Measurements from ENCODE around the gene NCBP3.
"Not testable (repeated sequence)": the region's sequence is repeated elsewhere in the genome, so short reads cannot be mapped to it uniquely, and the experiment has no call there.

NCBP3 gene

GRCh38 chr17:3812284-3812683 lies 33.8 kb downstream of the NCBP3 start:
- DNase-seq (ENCODE audit: low spot score), result no peak

GRCh38 chr17:3810019-3810418 lies 36.0 kb downstream of the NCBP3 start:
- DNase-seq (ENCODE audit: low spot score), result no peak

DNA sequence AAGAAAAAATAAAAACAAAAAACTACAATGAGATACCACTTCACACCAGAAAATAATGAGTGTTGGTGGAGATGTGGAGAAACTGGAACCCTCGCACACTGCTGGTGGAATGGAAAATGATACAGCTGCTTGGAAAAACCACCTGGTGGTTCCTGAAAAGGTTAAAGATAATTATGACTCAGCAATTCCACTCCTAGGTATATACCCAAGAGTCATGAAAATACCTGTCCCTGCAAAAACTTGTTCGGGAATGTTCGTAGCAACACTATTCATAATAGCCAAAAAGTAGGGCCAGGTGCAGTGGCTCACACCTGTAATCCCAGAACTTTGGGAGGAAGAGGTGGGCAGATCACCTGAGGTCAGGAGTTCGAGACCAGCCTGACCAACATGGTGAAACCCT lies 36.9 kb downstream of the NCBP3 start:
- DNase-seq (ENCODE audit: low spot score), result no peak

GRCh38 chr17:3808701-3809100 lies 37.3 kb downstream of the NCBP3 start:
- DNase-seq (ENCODE audit: low spot score), result no peak

- DNase-seq (ENCODE audit: low spot score), result no peak
Measured at GRCh38 chr17:3805581-3805980, 40.5 kb downstream of the NCBP3 start.

DNA sequence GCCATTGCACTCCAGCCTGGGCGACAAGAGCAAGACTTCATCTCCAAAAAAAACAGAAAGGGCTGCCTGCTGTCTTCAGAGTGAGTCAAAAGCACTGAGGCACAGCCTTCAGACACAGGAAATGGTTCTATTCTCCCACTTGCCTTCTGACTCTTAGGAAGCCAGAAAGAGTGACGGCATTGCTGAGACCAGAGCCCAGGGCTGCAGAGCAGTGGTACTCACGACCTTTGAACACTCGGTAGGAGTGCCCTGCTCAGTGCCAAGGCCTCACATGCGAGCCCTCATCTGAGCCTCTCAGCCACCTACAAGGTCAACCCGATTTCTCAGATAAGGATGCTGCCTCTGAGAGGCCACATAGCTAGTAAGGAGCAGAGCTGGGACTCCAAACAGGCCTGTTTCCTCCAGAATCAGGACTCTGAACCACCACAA lies 41.5 kb downstream of the NCBP3 start:
- no peak for DNase-seq (ENCODE audit: low spot score)

DNA sequence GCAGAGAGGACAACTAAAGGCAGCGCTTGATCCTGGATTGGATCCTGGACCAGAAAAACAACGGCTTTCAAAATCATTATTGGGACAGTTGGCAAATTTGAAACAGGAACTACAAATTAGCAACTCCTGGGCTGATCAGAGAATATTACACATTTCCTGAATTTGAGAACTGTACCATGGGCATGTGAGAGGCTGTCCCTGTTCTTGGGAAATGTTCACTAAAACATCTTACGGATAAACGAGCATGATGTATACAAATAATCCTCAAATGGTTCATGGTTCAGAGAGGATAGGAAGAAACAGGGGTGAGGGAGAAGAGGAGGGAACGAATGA lies 42.8 kb downstream of the NCBP3 start:
- no peak for DNase-seq (ENCODE audit: low spot score)

- DNase-seq (ENCODE audit: low spot score), result no peak
Measured at GRCh38 chr17:3802461-3803307, 43.4 kb downstream of the NCBP3 start.

DNA sequence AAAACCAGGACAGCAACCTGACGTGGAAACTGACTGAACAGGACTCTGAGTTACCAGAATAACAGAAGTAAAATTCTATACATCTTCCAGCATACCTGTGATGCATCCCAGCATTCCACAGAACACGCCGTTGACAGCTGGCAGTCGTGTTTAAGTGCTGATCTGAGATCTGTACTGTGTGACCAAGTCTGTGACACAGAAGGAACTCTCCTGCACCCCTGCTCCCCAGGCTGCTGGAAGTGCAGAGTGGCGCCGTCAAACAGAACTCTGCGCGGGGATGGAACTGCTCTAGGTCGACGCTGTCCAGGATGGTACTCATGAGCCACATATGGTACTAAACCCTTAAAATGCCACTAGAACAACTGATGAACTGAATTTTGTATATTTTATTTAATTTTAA lies 44.3 kb downstream of the NCBP3 start:
- DNase-seq (ENCODE audit: low spot score), result no peak

DNA sequence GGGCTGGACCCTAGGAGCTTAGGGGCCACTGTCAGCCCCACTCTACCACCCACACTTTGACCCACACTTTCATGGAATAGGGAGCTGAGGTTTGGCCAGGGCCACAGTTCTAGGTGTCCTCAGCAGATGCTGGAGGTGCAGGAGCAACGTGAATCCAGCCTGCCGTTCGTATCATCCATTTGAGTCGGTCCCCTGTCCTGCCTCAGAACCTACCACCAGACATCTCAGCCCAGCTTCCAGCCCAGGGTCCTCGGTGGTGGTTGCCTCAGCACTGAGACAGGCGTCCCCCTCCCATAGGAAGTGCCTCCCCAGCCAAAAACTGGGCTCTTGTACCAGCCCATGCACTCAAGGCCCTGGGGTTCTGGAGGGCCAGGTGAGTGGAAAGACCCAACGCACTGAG lies 44.7 kb downstream of the NCBP3 start:
- DNase-seq (ENCODE audit: low spot score), result no peak

DNA sequence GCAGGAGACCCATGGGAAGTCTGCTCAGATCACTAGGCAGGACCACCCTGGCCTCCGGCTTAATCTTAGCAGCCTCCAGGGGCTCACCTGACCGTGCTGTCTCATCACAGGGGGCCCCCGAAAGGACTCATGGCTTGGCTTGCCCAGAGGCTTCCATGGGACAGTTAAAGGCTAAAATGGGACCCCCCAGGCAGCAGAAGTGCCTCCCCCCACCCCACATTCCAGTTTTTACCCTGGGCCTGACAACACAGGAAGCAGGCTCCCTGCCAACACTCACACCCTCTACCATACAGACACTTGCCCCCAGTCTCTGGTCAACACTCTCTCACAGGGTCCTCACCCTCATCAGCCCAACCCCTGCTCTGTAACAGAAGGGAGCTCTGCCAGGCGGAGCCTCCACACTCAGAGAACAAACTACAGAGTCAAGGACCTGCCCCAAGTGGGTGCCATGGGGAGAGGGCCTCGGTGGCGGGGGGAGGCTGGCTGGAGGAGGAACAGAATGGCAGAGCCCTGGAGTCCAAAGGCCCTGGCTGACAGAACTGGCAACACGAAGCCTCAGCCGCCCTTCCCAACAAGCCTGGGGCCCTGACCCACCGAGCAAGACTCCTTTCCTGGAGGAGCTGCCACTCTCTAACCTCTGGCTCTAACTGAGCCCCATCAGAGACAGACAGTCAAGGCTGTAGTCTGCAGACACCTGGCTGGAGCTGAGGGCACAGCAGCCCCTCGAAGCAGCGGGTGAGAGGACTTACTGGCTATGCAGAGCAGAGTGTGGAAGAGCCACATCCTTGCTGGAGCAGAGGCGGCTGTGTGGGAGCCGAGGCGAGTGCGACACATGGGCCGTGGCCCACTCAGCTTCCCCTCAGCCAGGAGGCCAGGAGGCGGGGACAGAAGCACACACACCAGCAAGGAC lies 45.4 kb downstream of the NCBP3 start, which contains the start of gene ITGAE:
ITGAE (minus strand) TSS at position 827 of the 910 bp plus-strand sequence; CDS start at position 783, 44 bp downstream.
- no peak for DNase-seq (ENCODE audit: low spot score)

DNA sequence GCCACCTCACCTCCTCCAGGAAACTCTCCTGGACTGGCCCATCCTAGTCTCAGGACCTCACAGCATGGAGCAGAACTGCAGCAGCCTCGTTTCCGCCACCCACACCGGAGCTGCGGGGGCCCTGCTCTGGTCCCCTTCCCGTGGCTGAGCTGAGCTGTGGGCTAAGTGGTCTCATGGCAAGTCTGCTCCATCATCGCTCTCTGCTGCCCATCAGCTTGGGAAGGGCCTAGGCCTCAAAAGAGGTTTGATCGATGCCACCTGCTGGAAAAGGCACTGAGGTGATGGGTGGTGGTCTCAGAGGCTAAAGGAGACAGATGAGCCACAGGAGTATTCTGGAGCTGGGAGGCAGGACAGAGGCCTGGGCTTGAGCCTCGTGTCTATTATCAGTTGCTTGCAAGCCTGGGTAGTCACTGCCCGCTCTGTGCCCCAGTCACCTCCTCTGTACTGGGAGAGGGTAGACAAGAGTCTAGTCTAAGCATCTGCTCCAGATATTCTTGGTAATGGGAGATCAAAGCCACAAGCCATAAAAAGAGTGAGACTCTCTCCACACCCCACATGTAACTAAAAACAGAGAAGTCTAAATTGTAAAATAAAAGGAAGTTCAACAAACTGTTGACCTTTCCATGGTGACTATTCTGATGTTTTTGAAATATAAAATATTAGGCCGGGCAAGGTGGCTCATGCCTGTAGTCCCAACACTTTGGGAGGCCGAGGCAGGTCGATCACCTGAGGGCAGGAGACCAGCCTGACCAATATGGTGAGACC lies 46.7 kb downstream of the NCBP3 start:
- DNase-seq (ENCODE audit: low spot score), result no peak

DNA sequence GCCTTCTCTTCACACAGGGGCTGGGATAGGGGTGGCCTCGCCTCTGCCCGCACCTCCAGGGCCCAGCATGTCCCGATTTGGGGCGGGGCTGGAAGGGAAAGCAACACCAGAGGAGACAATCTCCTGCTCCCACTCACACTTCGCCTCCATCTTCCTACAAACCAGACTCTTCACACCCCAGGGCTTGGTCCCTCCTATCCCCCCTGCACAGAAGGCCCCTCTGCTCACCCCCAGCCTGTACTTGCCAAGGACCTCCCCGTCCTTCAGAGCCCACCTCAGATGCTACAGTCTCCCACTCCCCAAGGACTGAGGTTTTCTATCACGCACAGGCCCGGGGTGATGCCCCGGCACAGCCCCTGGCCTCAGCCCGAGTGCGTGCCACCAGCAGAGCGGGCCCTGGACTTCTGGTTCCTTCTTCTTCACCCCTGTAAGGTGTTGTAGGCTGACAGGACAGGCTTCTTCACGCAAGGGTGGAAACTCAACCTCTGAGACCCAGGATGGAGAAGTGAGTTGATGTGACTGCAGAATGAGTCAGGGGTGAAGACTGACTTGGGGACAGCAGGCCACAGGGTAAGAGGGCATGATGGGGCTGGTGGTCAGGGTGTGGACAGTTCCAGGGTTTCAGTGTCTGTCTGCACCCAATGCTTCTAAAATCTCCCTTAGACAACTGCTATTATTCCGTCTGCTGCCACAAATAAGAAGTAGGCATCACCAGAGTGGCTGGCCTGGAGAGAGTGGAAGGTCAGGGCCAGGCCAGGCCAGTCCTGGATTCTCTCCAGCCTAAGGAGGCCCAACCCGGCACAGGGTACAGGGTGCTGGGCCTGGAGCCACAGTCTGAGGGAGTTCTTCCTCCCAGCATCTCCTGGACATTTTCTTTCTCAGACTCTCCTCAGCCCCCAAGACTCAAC lies 47.5 kb downstream of the NCBP3 start:
- no peak for DNase-seq (ENCODE audit: low spot score)

- no peak for DNase-seq (ENCODE audit: low spot score)
Measured at GRCh38 chr17:3796822-3797170, 49.2 kb downstream of the NCBP3 start.

DNA sequence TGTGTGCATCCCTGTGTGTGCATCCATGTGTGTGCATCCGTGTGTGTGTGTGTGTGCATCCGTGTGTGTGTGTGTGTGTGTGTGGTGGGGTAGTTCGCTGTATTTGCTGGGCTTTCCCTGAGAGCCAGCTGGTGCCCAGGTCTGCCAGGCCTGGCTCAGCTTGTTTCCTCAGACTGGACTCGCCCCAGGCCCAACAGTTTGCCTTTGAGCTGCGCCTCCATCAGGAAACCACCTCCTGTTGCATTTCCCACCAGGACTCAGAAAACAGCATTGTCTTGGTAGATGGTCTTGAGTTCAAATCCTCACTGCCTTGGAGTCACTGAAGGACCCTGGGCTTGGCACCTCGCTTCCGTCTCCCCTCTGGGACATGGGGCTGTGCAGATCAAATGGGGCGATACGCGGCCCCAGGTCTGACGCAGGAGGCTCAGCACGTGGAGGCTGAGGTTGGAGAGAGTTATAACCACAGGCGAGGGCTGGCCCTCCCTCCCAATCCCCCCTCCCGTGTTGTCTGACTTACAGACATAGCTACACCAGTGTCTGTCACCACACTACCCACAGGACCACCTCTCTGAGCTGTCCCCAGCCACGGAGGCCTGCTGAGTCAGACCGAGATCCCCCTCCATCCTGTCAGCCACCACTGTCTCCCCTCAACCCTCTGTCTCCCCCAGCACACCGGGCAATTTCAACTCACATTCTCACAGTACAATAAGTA lies 49.8 kb downstream of the NCBP3 start:
- no peak for DNase-seq (ENCODE audit: low spot score)

GRCh38 chr17:3795390-3796102 lies 50.5 kb downstream of the NCBP3 start:
- no peak for DNase-seq (ENCODE audit: low spot score)

GRCh38 chr17:3794557-3795389 lies 51.3 kb downstream of the NCBP3 start:
- no peak for DNase-seq (ENCODE audit: low spot score)

DNA sequence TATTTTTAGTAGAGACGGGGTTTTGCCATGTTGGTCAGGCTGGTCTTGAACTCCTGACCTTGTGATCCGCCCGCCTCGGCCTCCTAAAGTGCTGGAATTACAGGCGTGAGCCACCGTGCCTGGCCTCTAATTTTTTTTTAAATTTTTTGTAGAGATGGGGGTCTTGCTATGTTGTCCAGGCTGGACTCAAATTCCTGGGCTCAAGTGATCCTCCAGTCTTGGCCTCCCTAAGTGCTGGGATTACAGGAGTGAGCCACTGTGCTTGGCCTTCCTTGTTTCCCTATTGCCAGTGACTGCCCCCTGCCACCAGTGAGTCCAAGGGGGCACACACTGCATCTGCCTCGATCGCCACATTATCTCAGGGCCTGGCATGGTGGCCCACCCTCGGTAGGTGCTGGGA lies 51.9 kb downstream of the NCBP3 start:
- not testable (repeated sequence) for DNase-seq (ENCODE audit: low spot score)

DNA sequence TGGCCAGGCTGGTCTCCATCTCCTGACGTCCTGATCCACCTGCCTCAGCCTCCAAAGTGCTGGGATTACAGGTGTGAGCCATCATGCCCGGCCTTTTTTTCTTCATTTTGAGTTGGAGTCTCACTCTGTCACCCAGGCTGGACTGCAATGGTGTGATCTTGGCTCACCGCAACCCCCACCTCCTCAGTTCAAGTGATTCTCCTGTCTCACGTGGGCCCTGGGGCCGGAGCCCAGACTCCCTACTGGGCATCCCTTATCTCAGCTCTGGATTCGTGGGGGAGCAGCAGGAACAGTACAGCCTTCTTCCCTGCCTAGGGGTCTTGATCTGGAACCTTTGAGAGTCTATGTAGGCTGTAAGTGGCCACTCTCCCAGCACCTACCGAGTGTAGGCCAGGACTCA lies 52.8 kb downstream of the NCBP3 start:
- not testable (repeated sequence) for DNase-seq (ENCODE audit: low spot score)

Data from putamen (tissue), 1 donor.